Ishikawa (cell line): Measurements from ENCODE around the gene OR10X1.

Experiments used
- CREB1 ChIP-seq: IDR thresholded peaks from 2 replicates; pipeline ENCODE4 v1.6.1; 2012; ENCODE audit warnings: low read depth
- EP300 ChIP-seq: IDR thresholded peaks from 2 replicates; pipeline ENCODE4 v1.6.1; 2012; ENCODE audit warnings: borderline replicate concordance
- FOXM1 ChIP-seq: IDR thresholded peaks from 2 replicates; pipeline ENCODE4 v1.6.1; 2012; ENCODE audit warnings: low read depth, borderline replicate concordance
- TCF12 ChIP-seq: IDR thresholded peaks from 2 replicates; pipeline ENCODE4 v1.6.1; 2012; ENCODE audit warnings: low read depth
- TEAD4 ChIP-seq: IDR thresholded peaks from 2 replicates; pipeline ENCODE4 v1.6.1; 2012
- USF1 ChIP-seq: IDR thresholded peaks from 2 replicates; pipeline ENCODE4 v1.6.1; 2012
- YY1 ChIP-seq: IDR thresholded peaks from 2 replicates; pipeline ENCODE4 v1.6.1; 2012; ENCODE audit warnings: low read depth
- TF ChIP-seq, protein P1 (sequence below): IDR thresholded peaks from 2 replicates; pipeline ENCODE4 v1.6.1; 2012; ENCODE audit warnings: low read depth, mild to moderate bottlenecking

- TF ChIP-seq TCF12 (no peak), TEAD4 (no peak), CREB1 (no peak), FOXM1 (no peak), EP300 (no peak), USF1 (no peak), YY1 (no peak)
- TF ChIP-seq, protein P1, sequence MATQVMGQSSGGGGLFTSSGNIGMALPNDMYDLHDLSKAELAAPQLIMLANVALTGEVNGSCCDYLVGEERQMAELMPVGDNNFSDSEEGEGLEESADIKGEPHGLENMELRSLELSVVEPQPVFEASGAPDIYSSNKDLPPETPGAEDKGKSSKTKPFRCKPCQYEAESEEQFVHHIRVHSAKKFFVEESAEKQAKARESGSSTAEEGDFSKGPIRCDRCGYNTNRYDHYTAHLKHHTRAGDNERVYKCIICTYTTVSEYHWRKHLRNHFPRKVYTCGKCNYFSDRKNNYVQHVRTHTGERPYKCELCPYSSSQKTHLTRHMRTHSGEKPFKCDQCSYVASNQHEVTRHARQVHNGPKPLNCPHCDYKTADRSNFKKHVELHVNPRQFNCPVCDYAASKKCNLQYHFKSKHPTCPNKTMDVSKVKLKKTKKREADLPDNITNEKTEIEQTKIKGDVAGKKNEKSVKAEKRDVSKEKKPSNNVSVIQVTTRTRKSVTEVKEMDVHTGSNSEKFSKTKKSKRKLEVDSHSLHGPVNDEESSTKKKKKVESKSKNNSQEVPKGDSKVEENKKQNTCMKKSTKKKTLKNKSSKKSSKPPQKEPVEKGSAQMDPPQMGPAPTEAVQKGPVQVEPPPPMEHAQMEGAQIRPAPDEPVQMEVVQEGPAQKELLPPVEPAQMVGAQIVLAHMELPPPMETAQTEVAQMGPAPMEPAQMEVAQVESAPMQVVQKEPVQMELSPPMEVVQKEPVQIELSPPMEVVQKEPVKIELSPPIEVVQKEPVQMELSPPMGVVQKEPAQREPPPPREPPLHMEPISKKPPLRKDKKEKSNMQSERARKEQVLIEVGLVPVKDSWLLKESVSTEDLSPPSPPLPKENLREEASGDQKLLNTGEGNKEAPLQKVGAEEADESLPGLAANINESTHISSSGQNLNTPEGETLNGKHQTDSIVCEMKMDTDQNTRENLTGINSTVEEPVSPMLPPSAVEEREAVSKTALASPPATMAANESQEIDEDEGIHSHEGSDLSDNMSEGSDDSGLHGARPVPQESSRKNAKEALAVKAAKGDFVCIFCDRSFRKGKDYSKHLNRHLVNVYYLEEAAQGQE = no peak
These were observed 25.3 kb upstream of the OR10X1 start, which contains the start of gene OR10Z1 for GRCh38 chr1:158604968-158605367.
